ENCODE measurements around the gene ZHX3. TPM values are rescaled to one million over a fixed set of nuclear protein-coding genes. Genes with fewer than 3 reads are reported as not detected.

ZHX3 gene
- total and polyA plus RNA-seq, 9 of the 15 experiments (the other 6 are each of a cell fraction or from before 2014, with no cell fraction given), result 0.80 to 14.6 (median 4.9) TPM

DNA sequence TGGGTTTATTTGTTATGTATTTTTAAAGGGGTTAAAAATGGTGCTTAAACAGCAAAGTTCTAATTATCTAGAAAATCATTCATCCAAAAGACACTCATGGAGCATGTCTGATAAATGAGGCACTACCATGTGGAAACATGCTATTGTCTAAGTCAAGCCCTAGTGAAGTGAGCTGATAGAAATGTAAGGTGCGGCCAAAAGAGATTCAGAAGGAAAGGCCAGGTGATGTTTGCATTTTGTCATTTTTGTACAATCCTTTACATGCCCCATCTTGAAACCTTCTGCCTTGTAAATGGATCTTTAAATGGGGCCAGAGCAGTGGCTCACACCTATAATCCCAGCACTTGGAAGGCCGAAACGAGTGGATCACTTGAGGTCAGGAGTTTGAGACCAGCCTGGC, 102.9 kb downstream of the ZHX3 start:
- no peaks in the 10 kb centered on the region for H3K27me3 ChIP-seq (ENCODE audit: control insufficient read depth in 2 of 2, insufficient read depth in 2 of 2, low read length in 2 of 2)
- no peak overlapping the region for H3K4me3 ChIP-seq
- DNase-seq (ENCODE audit: extremely low read depth in 1 of 4, low spot score in 3 of 4), result no peak
- peaks cover 0 to 7% of the 10 kb centered on the region in 2 experiments; a peak in 2 of 5 replicates for H3K4me1 ChIP-seq (replicated peaks in 1 of 2; ENCODE audit: control insufficient read depth in 2 of 2, insufficient read depth in 2 of 2, low read length in 2 of 2)
- no peaks in the 10 kb centered on the region for H3K36me3 ChIP-seq (ENCODE audit: control insufficient read depth, insufficient read depth, low read length)
- no peak for ATAC-seq
- BruUV-seq (replicated peaks), result no TSS peak
- H3K27ac ChIP-seq (ENCODE audit: extremely low read depth, low read depth, low read length), result no peak overlapping the region
- WGBS (ENCODE audit: insufficient coverage, low coverage, missing lambda C conversion rate), result 84% methylated on average over 3 of the region's 3 CpGs
- H2AFZ ChIP-seq (ENCODE audit: low read depth, low read length), result no peak overlapping the region
- H3K9ac ChIP-seq (ENCODE audit: insufficient read depth in 1 of 2, low read depth in 2 of 2, low read length in 2 of 2), result no peak overlapping the region
- ChIA-PET CTCF (ENCODE audit: low intra/inter-chr PET ratio) (no interaction called here), POLR2A (interaction anchor here (1.0 to 1.4 kb wide), 2 partner anchors 10 kb away, joined by 3 to 4 read pairs; no protein-coding TSS in a partner anchor)
- in situ Hi-C loops (cut with MboI) (no loop called here), intact Hi-C loops (cut with micrococcal nuclease) (no loop called here)
- no peak overlapping the region for H3K4me2 ChIP-seq (ENCODE audit: insufficient read depth, low read length)
- no peaks in the 10 kb centered on the region for H3K79me2 ChIP-seq (ENCODE audit: control insufficient read depth, insufficient read depth, low read length)
- H3K9me3 ChIP-seq (replicated peaks; ENCODE audit: control insufficient read depth, insufficient read depth, low read depth, low read length), result no peaks in the 10 kb centered on the region
- H3K9me1 ChIP-seq (ENCODE audit: control insufficient read depth, insufficient read depth, low read length), result no peaks in the 10 kb centered on the region
- no peaks in the 10 kb centered on the region for H4K20me1 ChIP-seq (replicated peaks; ENCODE audit: control insufficient read depth, insufficient read depth, low read length)
- no peak for FAIRE-seq
- TF ChIP-seq EWSR1 (IDR thresholded peaks at IDR 0.05; ENCODE audit: borderline replicate concordance, low read depth, partially characterized antibody), result no peak
- no peak for TF ChIP-seq KLF10 (CRISPR knock-in tag; IDR thresholded peaks at IDR 0.05)
- TF ChIP-seq GTF2F1 (IDR thresholded peaks at IDR 0.05; ENCODE audit: low read depth, low read length), result no peak
- no peak for TF ChIP-seq NCOA2 (IDR thresholded peaks at IDR 0.05; ENCODE audit: partially characterized antibody in 2 of 2)
- TF ChIP-seq NRF1 (conservative IDR thresholded peaks at IDR 0.05 in 1 of 2, IDR thresholded peaks at IDR 0.05 in 1 of 2), result no peak
- no peak for TF ChIP-seq XRCC3 (IDR thresholded peaks at IDR 0.05)
- no peak for TF ChIP-seq POLR2H (tag; IDR thresholded peaks at IDR 0.05; ENCODE audit: low read depth)
- no peak for TF ChIP-seq MIER1 (IDR thresholded peaks at IDR 0.05; ENCODE audit: low read depth)
- TF ChIP-seq, protein P1, sequence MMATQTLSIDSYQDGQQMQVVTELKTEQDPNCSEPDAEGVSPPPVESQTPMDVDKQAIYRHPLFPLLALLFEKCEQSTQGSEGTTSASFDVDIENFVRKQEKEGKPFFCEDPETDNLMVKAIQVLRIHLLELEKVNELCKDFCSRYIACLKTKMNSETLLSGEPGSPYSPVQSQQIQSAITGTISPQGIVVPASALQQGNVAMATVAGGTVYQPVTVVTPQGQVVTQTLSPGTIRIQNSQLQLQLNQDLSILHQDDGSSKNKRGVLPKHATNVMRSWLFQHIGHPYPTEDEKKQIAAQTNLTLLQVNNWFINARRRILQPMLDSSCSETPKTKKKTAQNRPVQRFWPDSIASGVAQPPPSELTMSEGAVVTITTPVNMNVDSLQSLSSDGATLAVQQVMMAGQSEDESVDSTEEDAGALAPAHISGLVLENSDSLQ (IDR thresholded peaks at IDR 0.05), result no peak
- TF ChIP-seq, protein P2, sequence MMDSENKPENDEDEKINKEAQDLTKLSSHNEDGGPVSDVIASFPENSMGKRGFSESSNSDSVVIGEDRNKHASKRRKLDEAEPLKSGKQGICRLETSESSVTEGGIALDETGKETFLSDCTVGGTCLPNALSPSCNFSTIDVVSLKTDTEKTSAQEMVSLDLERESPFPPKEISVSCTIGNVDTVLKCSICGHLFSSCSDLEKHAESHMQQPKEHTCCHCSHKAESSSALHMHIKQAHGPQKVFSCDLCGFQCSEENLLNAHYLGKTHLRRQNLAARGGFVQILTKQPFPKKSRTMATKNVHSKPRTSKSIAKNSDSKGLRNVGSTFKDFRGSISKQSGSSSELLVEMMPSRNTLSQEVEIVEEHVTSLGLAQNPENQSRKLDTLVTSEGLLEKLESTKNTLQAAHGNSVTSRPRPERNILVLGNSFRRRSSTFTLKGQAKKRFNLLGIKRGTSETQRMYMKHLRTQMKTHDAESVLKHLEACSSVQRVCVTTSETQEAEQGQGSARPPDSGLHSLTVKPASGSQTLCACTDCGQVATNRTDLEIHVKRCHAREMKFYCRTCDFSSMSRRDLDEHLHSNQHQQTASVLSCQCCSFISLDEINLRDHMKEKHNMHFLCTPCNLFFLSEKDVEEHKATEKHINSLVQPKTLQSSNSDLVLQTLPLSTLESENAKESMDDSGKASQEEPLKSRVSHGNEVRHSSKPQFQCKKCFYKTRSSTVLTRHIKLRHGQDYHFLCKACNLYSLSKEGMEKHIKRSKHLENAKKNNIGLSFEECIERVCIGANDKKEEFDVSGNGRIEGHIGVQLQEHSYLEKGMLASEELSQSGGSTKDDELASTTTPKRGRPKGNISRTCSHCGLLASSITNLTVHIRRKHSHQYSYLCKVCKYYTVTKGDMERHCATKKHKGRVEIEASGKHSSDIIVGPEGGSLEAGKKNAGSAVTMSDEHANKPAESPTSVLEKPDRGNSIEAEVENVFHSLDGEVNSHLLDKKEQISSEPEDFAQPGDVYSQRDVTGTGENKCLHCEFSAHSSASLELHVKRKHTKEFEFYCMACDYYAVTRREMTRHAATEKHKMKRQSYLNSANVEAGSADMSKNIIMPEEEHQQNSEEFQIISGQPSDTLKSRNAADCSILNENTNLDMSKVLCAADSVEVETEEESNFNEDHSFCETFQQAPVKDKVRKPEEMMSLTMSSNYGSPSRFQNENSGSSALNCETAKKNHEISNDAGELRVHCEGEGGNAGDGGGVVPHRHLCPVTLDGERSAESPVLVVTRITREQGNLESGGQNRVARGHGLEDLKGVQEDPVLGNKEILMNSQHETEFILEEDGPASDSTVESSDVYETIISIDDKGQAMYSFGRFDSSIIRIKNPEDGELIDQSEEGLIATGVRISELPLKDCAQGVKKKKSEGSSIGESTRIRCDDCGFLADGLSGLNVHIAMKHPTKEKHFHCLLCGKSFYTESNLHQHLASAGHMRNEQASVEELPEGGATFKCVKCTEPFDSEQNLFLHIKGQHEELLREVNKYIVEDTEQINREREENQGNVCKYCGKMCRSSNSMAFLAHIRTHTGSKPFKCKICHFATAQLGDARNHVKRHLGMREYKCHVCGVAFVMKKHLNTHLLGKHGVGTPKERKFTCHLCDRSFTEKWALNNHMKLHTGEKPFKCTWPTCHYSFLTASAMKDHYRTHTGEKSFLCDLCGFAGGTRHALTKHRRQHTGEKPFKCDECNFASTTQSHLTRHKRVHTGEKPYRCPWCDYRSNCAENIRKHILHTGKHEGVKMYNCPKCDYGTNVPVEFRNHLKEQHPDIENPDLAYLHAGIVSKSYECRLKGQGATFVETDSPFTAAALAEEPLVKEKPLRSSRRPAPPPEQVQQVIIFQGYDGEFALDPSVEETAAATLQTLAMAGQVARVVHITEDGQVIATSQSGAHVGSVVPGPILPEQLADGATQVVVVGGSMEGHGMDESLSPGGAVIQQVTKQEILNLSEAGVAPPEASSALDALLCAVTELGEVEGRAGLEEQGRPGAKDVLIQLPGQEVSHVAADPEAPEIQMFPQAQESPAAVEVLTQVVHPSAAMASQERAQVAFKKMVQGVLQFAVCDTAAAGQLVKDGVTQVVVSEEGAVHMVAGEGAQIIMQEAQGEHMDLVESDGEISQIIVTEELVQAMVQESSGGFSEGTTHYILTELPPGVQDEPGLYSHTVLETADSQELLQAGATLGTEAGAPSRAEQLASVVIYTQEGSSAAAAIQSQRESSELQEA (IDR thresholded peaks at IDR 0.05; ENCODE audit: low read depth), result no peak
- TF ChIP-seq, protein P3, sequence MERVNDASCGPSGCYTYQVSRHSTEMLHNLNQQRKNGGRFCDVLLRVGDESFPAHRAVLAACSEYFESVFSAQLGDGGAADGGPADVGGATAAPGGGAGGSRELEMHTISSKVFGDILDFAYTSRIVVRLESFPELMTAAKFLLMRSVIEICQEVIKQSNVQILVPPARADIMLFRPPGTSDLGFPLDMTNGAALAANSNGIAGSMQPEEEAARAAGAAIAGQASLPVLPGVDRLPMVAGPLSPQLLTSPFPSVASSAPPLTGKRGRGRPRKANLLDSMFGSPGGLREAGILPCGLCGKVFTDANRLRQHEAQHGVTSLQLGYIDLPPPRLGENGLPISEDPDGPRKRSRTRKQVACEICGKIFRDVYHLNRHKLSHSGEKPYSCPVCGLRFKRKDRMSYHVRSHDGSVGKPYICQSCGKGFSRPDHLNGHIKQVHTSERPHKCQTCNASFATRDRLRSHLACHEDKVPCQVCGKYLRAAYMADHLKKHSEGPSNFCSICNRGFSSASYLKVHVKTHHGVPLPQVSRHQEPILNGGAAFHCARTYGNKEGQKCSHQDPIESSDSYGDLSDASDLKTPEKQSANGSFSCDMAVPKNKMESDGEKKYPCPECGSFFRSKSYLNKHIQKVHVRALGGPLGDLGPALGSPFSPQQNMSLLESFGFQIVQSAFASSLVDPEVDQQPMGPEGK (CRISPR knock-in tag; IDR thresholded peaks at IDR 0.05; ENCODE audit: borderline replicate concordance), result no peak
